Endodermal cell (in vitro differentiated cells): Measurements from ENCODE around the gene SLIT3. TPM values are rescaled to one million over a fixed set of nuclear protein-coding genes. Genes with fewer than 3 reads are reported as not detected.

Source experiments
- DNase-seq: peaks from one replicate; pipeline ENCODE4 v3.0.0-alpha.2; 2017
- H3K27ac ChIP-seq: 2 replicates; pipeline ENCODE4 v1.5.1; 2013; ENCODE audit warnings: mild to moderate bottlenecking, low read depth, low read length, moderate library complexity
- H3K27me3 ChIP-seq: 2 replicates; pipeline ENCODE4 v1.6.1; 2013; ENCODE audit warnings: mild to moderate bottlenecking, low read length, moderate library complexity; ENCODE audit not compliant: insufficient read depth, control insufficient read depth, poor library complexity, severe bottlenecking
- H3K36me3 ChIP-seq: 2 replicates; pipeline ENCODE4 v1.7.0; 2013; ENCODE audit warnings: mild to moderate bottlenecking, low read length, moderate library complexity; ENCODE audit not compliant: control insufficient read depth, insufficient read depth
- H3K4me1 ChIP-seq: one replicate; pipeline ENCODE4 v1.7.0; 2013; ENCODE audit warnings: low read length; ENCODE audit not compliant: control insufficient read depth, insufficient read depth
- H3K4me3 ChIP-seq: 2 replicates; pipeline ENCODE4 v1.5.1; 2013; ENCODE audit warnings: mild to moderate bottlenecking, low read length, moderate library complexity
- H3K9ac ChIP-seq: 2 replicates; pipeline ENCODE4 v1.6.1; 2013; ENCODE audit warnings: mild to moderate bottlenecking, low read length, moderate library complexity; ENCODE audit not compliant: poor library complexity, severe bottlenecking; ENCODE audit errors: extremely low read depth
- H3K9me3 ChIP-seq: 2 replicates; pipeline ENCODE4 v1.6.1; 2013; ENCODE audit warnings: mild to moderate bottlenecking, low read length, moderate library complexity; ENCODE audit not compliant: control insufficient read depth
- H3K27ac Mint-ChIP-seq: 2 replicates; pipeline ENCODE4 v1.8.0; 2020; ENCODE audit warnings: mixed read lengths
- H3K27me3 Mint-ChIP-seq: 2 replicates; pipeline ENCODE4 v1.8.0; 2021; ENCODE audit warnings: mild to moderate bottlenecking, mixed read lengths; ENCODE audit not compliant: insufficient read depth
- H3K36me3 Mint-ChIP-seq: 2 replicates; pipeline ENCODE4 v1.8.0; 2020; ENCODE audit warnings: low read depth, mixed read lengths
- H3K4me1 Mint-ChIP-seq: 2 replicates; pipeline ENCODE4 v1.8.0; 2020; ENCODE audit warnings: mixed read lengths
- H3K4me3 Mint-ChIP-seq: 2 replicates; pipeline ENCODE4 v1.8.0; 2020; ENCODE audit warnings: mild to moderate bottlenecking, moderate library complexity, mixed read lengths
- H3K9me3 Mint-ChIP-seq: 2 replicates; pipeline ENCODE4 v1.8.0; 2020; ENCODE audit warnings: mild to moderate bottlenecking, mixed read lengths
- WGBS, 2 experiments: methylation state at CpG; one replicate each; pipeline versions ENCODE4 v1.1.5 to v1.1.7; 2013; ENCODE audit warnings: missing lambda C conversion rate in 2 of 2, mixed read lengths in 1 of 2; ENCODE audit not compliant: insufficient coverage in 1 of 2, insufficient read length in 1 of 2; 5-methylcytosine and 5-hydroxymethylcytosine counted together
- total RNA-seq, 2 donors: library from RNA; stranded (reverse); fragmentation: NEBNext Ultra II Directional in 1 of 2; extraction: Animal tissue kit (Norgen Biotek cat#: 25700) in 1 of 2; gene quantifications; 2 replicates in 1 of 2; 3 replicates in 1 of 2; pipeline ENCODE4 v1.2.1, GENCODE V29; 2021
- TF ChIP-seq, protein P1 (sequence below): fragments of 200-600 bp; sonication (generic); conservative IDR thresholded peaks from 2 replicates; pipeline ENCODE4 v1.5.0; 2021; ENCODE audit warnings: antibody characterized with exemption, mild to moderate bottlenecking

Gene SLIT3
- total RNA-seq, 2 donors from 2014 or later, result 2.5 to 3.4 TPM

- Histone ChIP-seq H3K27ac (no peak overlapping the region), H3K4me1 (no peaks in the 10 kb centered on the region), H3K4me3 (no peak overlapping the region), H3K9ac (no peak overlapping the region), H3K9me3 (no peaks in the 10 kb centered on the region), H3K36me3 (no peaks in the 10 kb centered on the region), H3K27me3 (no peaks in the 10 kb centered on the region)
- Mint-ChIP-seq H3K27ac (no peak overlapping the region), H3K36me3 (no peaks in the 10 kb centered on the region), H3K27me3 (no peaks in the 10 kb centered on the region), H3K9me3 (no peaks in the 10 kb centered on the region), H3K4me1 (peaks cover 24% of the 10 kb centered on the region), H3K4me3 (no peak overlapping the region)
- DNase-seq, result no peak
- TF ChIP-seq, protein P1, sequence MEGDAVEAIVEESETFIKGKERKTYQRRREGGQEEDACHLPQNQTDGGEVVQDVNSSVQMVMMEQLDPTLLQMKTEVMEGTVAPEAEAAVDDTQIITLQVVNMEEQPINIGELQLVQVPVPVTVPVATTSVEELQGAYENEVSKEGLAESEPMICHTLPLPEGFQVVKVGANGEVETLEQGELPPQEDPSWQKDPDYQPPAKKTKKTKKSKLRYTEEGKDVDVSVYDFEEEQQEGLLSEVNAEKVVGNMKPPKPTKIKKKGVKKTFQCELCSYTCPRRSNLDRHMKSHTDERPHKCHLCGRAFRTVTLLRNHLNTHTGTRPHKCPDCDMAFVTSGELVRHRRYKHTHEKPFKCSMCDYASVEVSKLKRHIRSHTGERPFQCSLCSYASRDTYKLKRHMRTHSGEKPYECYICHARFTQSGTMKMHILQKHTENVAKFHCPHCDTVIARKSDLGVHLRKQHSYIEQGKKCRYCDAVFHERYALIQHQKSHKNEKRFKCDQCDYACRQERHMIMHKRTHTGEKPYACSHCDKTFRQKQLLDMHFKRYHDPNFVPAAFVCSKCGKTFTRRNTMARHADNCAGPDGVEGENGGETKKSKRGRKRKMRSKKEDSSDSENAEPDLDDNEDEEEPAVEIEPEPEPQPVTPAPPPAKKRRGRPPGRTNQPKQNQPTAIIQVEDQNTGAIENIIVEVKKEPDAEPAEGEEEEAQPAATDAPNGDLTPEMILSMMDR, result no peak
- 86 to 91% methylated on average over 5 to 6 of the region's 6 CpGs for WGBS, 2 experiments
Measured at GRCh38 chr5:169002953-169003555, 297.9 kb downstream of the SLIT3 start.

DNA sequence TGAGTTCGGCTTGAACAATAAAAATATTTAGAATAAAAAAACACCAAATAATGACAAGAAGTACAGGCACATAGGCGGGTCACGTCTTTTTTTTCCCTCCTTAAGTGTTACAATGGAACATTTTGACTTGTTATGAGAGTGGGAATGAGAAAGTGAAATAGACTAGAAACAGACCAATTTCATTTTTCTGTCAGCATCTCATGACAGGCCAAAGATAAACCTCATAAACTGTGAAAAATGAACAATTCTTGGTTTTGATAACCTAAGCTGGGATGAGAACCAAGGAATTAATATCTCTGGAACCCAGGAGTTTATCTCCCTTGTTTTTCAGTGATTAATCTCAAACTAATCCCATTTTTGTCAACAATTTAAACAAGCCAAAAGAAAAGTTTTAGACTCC is 299.5 kb downstream of the SLIT3 start:
- H3K9ac ChIP-seq, result no peak overlapping the region
- H3K27ac Mint-ChIP-seq, result no peak overlapping the region

GRCh38 chr5:168995024-168995423 is 305.9 kb downstream of the SLIT3 start:
- no peaks in the 10 kb centered on the region for H3K9me3 Mint-ChIP-seq

More for the DNA sequence above, 299.5 kb downstream of the SLIT3 start:
- Histone ChIP-seq H3K4me1 (no peaks in the 10 kb centered on the region), H3K36me3 (no peaks in the 10 kb centered on the region), H3K27me3 (no peaks in the 10 kb centered on the region), H3K4me3 (no peak overlapping the region), H3K9me3 (no peaks in the 10 kb centered on the region), H3K27ac (no peak overlapping the region)
- Mint-ChIP-seq H3K9me3 (no peaks in the 10 kb centered on the region), H3K27me3 (peaks cover 4% of the 10 kb centered on the region), H3K4me1 (peaks cover 27% of the 10 kb centered on the region), H3K4me3 (no peak overlapping the region), H3K36me3 (no peaks in the 10 kb centered on the region)
- no peak for DNase-seq
- TF ChIP-seq, protein P1, result no peak
- 90 to 100% methylated on average over 1 to 3 of the region's 3 CpGs for WGBS, 2 experiments

More at GRCh38 chr5:168995024-168995423, 305.9 kb downstream of the SLIT3 start:
- H3K9ac ChIP-seq, result no peak overlapping the region
- TF ChIP-seq, protein P1, result no peak
- DNase-seq, result no peak
- Mint-ChIP-seq H3K4me1 (peaks cover 43% of the 10 kb centered on the region), H3K27ac (no peak overlapping the region), H3K27me3 (peaks cover 17% of the 10 kb centered on the region), H3K36me3 (no peaks in the 10 kb centered on the region), H3K4me3 (no peak overlapping the region)
- peaks cover 2% of the 10 kb centered on the region for H3K4me1 ChIP-seq
- no peaks in the 10 kb centered on the region for H3K9me3 ChIP-seq
- H3K36me3 ChIP-seq, result no peaks in the 10 kb centered on the region
- no peak overlapping the region for H3K4me3 ChIP-seq
- H3K27ac ChIP-seq, result no peak overlapping the region
- WGBS, 2 experiments, result 90 to 100% methylated on average over 3 of the region's 3 CpGs
- H3K27me3 ChIP-seq, result peaks cover 14% of the 10 kb centered on the region
